Neural cell (in vitro differentiated cells): Measurements from ENCODE around the gene COL6A3. TPM values are rescaled to one million over a fixed set of nuclear protein-coding genes. Genes with fewer than 3 reads are reported as not detected.

Experiments
- H2AFZ ChIP-seq: fragments of 200-600, 300-800 bp; sonication (generic), shearing (Covaris generic); 2 replicates; pipeline ENCODE4 v1.6.0; 2014; ENCODE audit warnings: low read depth, mild to moderate bottlenecking, antibody characterized with exemption, low read length, moderate library complexity
- H3F3A ChIP-seq: fragments of 200-600 bp; shearing (Covaris generic); 2 replicates; pipeline ENCODE4 v1.6.1; 2016; ENCODE audit warnings: mild to moderate bottlenecking, moderate library complexity, mixed read lengths, antibody characterized with exemption, low read length; ENCODE audit not compliant: insufficient read depth, poor library complexity, severe bottlenecking
- H3K27ac ChIP-seq: fragments of 200-600, 300-800 bp; sonication (generic), shearing (Covaris generic); 2 replicates; pipeline ENCODE4 v1.5.1; 2014; ENCODE audit warnings: mild to moderate bottlenecking, low read length, moderate library complexity
- H3K27me3 ChIP-seq: fragments of 300-800, 200-600 bp; sonication (generic), shearing (Covaris generic); 2 replicates; pipeline ENCODE4 v1.6.0; 2014; ENCODE audit warnings: mild to moderate bottlenecking, low read depth, low read length, moderate library complexity; ENCODE audit not compliant: insufficient read depth
- H3K36me3 ChIP-seq: fragments of 300-800, 200-600 bp; sonication (generic), shearing (Covaris generic); 2 replicates; pipeline ENCODE4 v1.5.1; 2014; ENCODE audit warnings: mild to moderate bottlenecking, antibody characterized with exemption, low read length, moderate library complexity; ENCODE audit not compliant: insufficient read depth
- H3K4me2 ChIP-seq: fragments of 300-800, 200-600 bp; sonication (generic), shearing (Covaris generic); 2 replicates; pipeline ENCODE4 v1.6.0; 2014; ENCODE audit warnings: mild to moderate bottlenecking, low read length
- H3K4me3 ChIP-seq: fragments of 300-800, 200-600 bp; sonication (generic), shearing (Covaris generic); 2 replicates; pipeline ENCODE4 v1.5.1; 2014; ENCODE audit warnings: mild to moderate bottlenecking, low read length, moderate library complexity
- H3K79me2 ChIP-seq: fragments of 200-600 bp; shearing (Covaris generic); replicated peaks from 2 replicates; pipeline ENCODE4 v1.6.0; 2014; ENCODE audit warnings: mild to moderate bottlenecking, low read length, moderate library complexity; ENCODE audit not compliant: insufficient read depth
- H3K9ac ChIP-seq: fragments of 300-800, 200-600 bp; sonication (generic), shearing (Covaris generic); 2 replicates; pipeline ENCODE4 v1.6.1; 2016; ENCODE audit warnings: mild to moderate bottlenecking, low read length, mixed read lengths
- H3K9me2 ChIP-seq: fragments of 200-600 bp; shearing (Covaris generic); 2 replicates; pipeline ENCODE4 v1.6.1; 2016; ENCODE audit warnings: mild to moderate bottlenecking, low read length, mixed read lengths; ENCODE audit not compliant: insufficient read depth
- H3K9me3 ChIP-seq: fragments of 200-600, 300-800 bp; sonication (generic), shearing (Covaris generic); 2 replicates; pipeline ENCODE4 v1.6.1; 2016; ENCODE audit warnings: mild to moderate bottlenecking, mixed run types, low read length, moderate library complexity, mixed read lengths
- H4K20me1 ChIP-seq: fragments of 200-600 bp; shearing (Covaris generic); 2 replicates; pipeline ENCODE4 v1.6.1; 2016; ENCODE audit warnings: mild to moderate bottlenecking, mixed run types; ENCODE audit not compliant: insufficient read depth
- CTCF ChIP-seq: fragments of 450-650 bp; IDR thresholded peaks from 2 replicates; pipeline ENCODE4 v1.5.1; 2014; ENCODE audit warnings: antibody characterized with exemption, mild to moderate bottlenecking, moderate library complexity; ENCODE audit not compliant: poor library complexity, severe bottlenecking
- EP300 ChIP-seq: fragments of 450-650 bp; conservative IDR thresholded peaks from 2 replicates; pipeline ENCODE4 v1.6.1; 2014; ENCODE audit warnings: antibody characterized with exemption, mild to moderate bottlenecking, moderate library complexity; ENCODE audit not compliant: poor library complexity, severe bottlenecking
- EZH2 ChIP-seq: fragments of 200-600, 300-800 bp; shearing (Covaris generic), sonication (generic); IDR thresholded peaks from 2 replicates; pipeline ENCODE4 v1.6.1; 2014; ENCODE audit warnings: antibody characterized with exemption, low read length, borderline replicate concordance, mild to moderate bottlenecking; ENCODE audit not compliant: insufficient read depth, poor library complexity, severe bottlenecking
- MXI1 ChIP-seq: fragments of 450-650 bp; conservative IDR thresholded peaks from 2 replicates; pipeline ENCODE4 v1.6.1; 2014; ENCODE audit warnings: antibody characterized with exemption, mild to moderate bottlenecking; ENCODE audit not compliant: poor library complexity, severe bottlenecking
- POLR2AphosphoS5 ChIP-seq: IDR thresholded peaks from 2 replicates; pipeline ENCODE4 v1.6.1; 2012
- RAD21 ChIP-seq: fragments of 450-650 bp; conservative IDR thresholded peaks from 2 replicates; pipeline ENCODE4 v1.6.1; 2014; ENCODE audit warnings: antibody characterized with exemption, mild to moderate bottlenecking, moderate library complexity
- REST ChIP-seq: IDR thresholded peaks from 2 replicates; pipeline ENCODE4 v1.6.1; 2012; ENCODE audit warnings: borderline replicate concordance
- SMC3 ChIP-seq: fragments of 450-650 bp; conservative IDR thresholded peaks from 2 replicates; pipeline ENCODE4 v1.6.1; 2014; ENCODE audit warnings: antibody characterized with exemption, mild to moderate bottlenecking, moderate library complexity; ENCODE audit not compliant: poor library complexity
- TAF1 ChIP-seq: IDR thresholded peaks from 2 replicates; pipeline ENCODE4 v1.6.1; 2012; ENCODE audit warnings: low read depth
- polyA plus RNA-seq: library from polyadenylated mRNA; depleted of rRNA; stranded (reverse); fragments of >200 nt; gene quantifications from 2 replicates; pipeline ENCODE4 v1.2.3, GENCODE V29; 2014

The COL6A3 gene
- polyA plus RNA-seq, 1 donor from 2014 or later: 0.05 TPM

GRCh38 chr2:237431837-237432236 is 17.9 kb upstream of the COL6A3 start:
- H3K36me3 ChIP-seq: no peaks in the 10 kb centered on the region
- no peaks in the 10 kb centered on the region for H3K9me2 ChIP-seq
- no peaks in the 10 kb centered on the region for H3K27me3 ChIP-seq
- H3K4me2 ChIP-seq: no peak overlapping the region
- TF ChIP-seq TAF1 (no peak), REST (no peak), SMC3 (no peak), EP300 (no peak), MXI1 (no peak)
- H3K27ac ChIP-seq: no peak overlapping the region
- H2AFZ ChIP-seq: no peak overlapping the region
- H3K9me3 ChIP-seq: no peaks in the 10 kb centered on the region
- no peaks in the 10 kb centered on the region for H3K79me2 ChIP-seq
- H4K20me1 ChIP-seq: no peaks in the 10 kb centered on the region
- no peak overlapping the region for H3K4me3 ChIP-seq
- H3F3A ChIP-seq: no peaks in the 10 kb centered on the region
- no peak overlapping the region for H3K9ac ChIP-seq

- no peaks in the 10 kb centered on the region for H3K9me2 ChIP-seq
- no peaks in the 10 kb centered on the region for H4K20me1 ChIP-seq
- no peaks in the 10 kb centered on the region for H3K27me3 ChIP-seq
- H3K36me3 ChIP-seq: no peaks in the 10 kb centered on the region
- H2AFZ ChIP-seq: no peak overlapping the region
- no peak overlapping the region for H3K4me2 ChIP-seq
- no peak overlapping the region for H3K27ac ChIP-seq
- no peaks in the 10 kb centered on the region for H3K79me2 ChIP-seq
- no peaks in the 10 kb centered on the region for H3K9me3 ChIP-seq
- TF ChIP-seq REST (no peak), TAF1 (no peak), EZH2 (no peak), MXI1 (no peak), SMC3 (no peak), EP300 (no peak), RAD21 (no peak), CTCF (no peak), POLR2AphosphoS5 (no peak)
- H3F3A ChIP-seq: no peaks in the 10 kb centered on the region
- no peak overlapping the region for H3K4me3 ChIP-seq
- H3K9ac ChIP-seq: no peak overlapping the region
Measured at GRCh38 chr2:237431372-237431771, 17.4 kb upstream of the COL6A3 start.
